Ovary (tissue), 9 donors: ENCODE results near the gene CALHM1. TPM values are rescaled to one million over a fixed set of nuclear protein-coding genes. Genes with fewer than 3 reads are reported as not detected.

Experiments
- DNase-seq, 5 donors: peaks; one replicate each; pipeline ENCODE4 v3.0.0-alpha.2; 2019 to 2020
- H3K27ac ChIP-seq, 2 donors: fragments of 200-600 bp; one replicate each; pipeline versions ENCODE4 v1.5.1 to v1.8.0; 2019 to 2022
- H3K27me3 ChIP-seq: fragments of 200-600 bp; one replicate; pipeline ENCODE4 v1.8.0; 2022
- H3K36me3 ChIP-seq: fragments of 200-600 bp; sonication (generic); one replicate; pipeline ENCODE4 v1.5.1; 2019
- H3K4me1 ChIP-seq: one replicate; pipeline ENCODE4 v1.8.1; 2013; ENCODE audit warnings: mild to moderate bottlenecking, moderate library complexity; ENCODE audit not compliant: insufficient read depth
- H3K4me3 ChIP-seq: fragments of 200-600 bp; sonication (generic); one replicate; pipeline ENCODE4 v1.5.1; 2017
- H3K9me3 ChIP-seq, 2 donors: fragments of 200-600 bp in 1 of 2; sonication (generic) in 1 of 2; one replicate each; pipeline versions ENCODE4 v1.5.1 to v1.8.1; 2013 to 2019; ENCODE audit warnings: mild to moderate bottlenecking in 1 of 2, moderate library complexity in 1 of 2
- CTCF ChIP-seq, 3 donors: fragments of 450-650 bp in 2 of 3; fragments of 200-600 bp in 1 of 3; IDR thresholded peaks; one replicate each; pipeline versions ENCODE4 v1.5.1 to v1.8.0; 2016 to 2022; ENCODE audit warnings: antibody characterized with exemption in 3 of 3, mild to moderate bottlenecking in 1 of 3
- EP300 ChIP-seq: sonication (generic); formaldehyde crosslinking; IDR thresholded peaks from one replicate; pipeline ENCODE4 v1.6.1; 2017; ENCODE audit warnings: antibody characterized with exemption
- POLR2A ChIP-seq: fragments of 450-650 bp; IDR thresholded peaks from one replicate; pipeline ENCODE4 v1.6.1; 2017; ENCODE audit warnings: antibody characterized with exemption, mild to moderate bottlenecking, moderate library complexity
- WGBS, 3 donors: extraction: QIAGEN DNeasy Blood & Tissue Kit in 1 of 3; methylation state at CpG; one replicate each; pipeline versions ENCODE4 v1.1.5 to v1.1.7; 2013 to 2017; 5-methylcytosine and 5-hydroxymethylcytosine counted together
- intact Hi-C, 4 donors: fragments of 100-400 bp; cut with DNase I; formaldehyde crosslinking; loops; one replicate each; pipeline versions ENCODE4 v1.11.0 to v1.15.1; 2022 to 2023
- polyA plus RNA-seq, 2 donors: library from polyadenylated mRNA; stranded (reverse); fragments of 200-250 nt in 1 of 2; fragments of 350-450 nt in 1 of 2; fragmentation: Illumina TruSeq in 1 of 2; extraction: RNeasy Lipid Tissue Mini Kit (QIAGEN cat#74804) in 1 of 2; gene quantifications; one replicate each; pipeline ENCODE4 v1.2.3, GENCODE V29; 2013 to 2014
- total RNA-seq, 7 donors: library from RNA; depleted of rRNA in 2 of 7; stranded (reverse); fragments of >200 nt in 2 of 7; fragmentation: NEBNext Ultra II Directional in 3 of 7; extraction: Animal tissue kit (Norgen Biotek cat#: 25700) in 3 of 7; gene quantifications; one replicate each; pipeline versions ENCODE4 v1.1.0 to v1.2.4, GENCODE V29; 2016 to 2023
- donor health status: DM: no; HTN: no; CAD: no; lungs with moderate emphysema.
- donor health status: DM: no; HTN: no; CAD: no.
- donor health status: Bipolar disorder and iron deficiency.
- donor health status: DM: yes; HTN: yes; CAD: no.
- donor health status: DM: no; HTN: no; CAD: no.
- donor health status: DM: yes; HTN: yes; CAD: no.

Gene CALHM1
- total and polyA plus RNA-seq, 9 donors: not detected

- Histone ChIP-seq H3K9me3 (no peaks in the 10 kb centered on the region), H3K36me3 (no peaks in the 10 kb centered on the region), H3K4me1 (peaks cover 7% of the 10 kb centered on the region), H3K27me3 (no peaks in the 10 kb centered on the region), H3K27ac (no peak overlapping the region), H3K4me3 (no peak overlapping the region)
- DNase-seq: peak in 2 of 5 donors; percentile 19 to 32
- intact Hi-C loops: no loop called here
- no peak for TF ChIP-seq POLR2A
- no peak for TF ChIP-seq EP300
- no peak for TF ChIP-seq CTCF (IDR thresholded peaks at IDR 0.05)
- WGBS, 3 donors: 68 to 77% (median 74%) methylated on average over 13 of the region's 13 CpGs
These were observed 44.4 kb upstream of the CALHM1 start for GRCh38 chr10:103502849-103503660.

- H3K9me3 ChIP-seq: no peaks in the 10 kb centered on the region
- DNase-seq: peak in 1 of 5 donors; percentile 10
- WGBS, 3 donors: 93 to 94% (median 93%) methylated on average over 3 of the region's 3 CpGs
- peaks cover 7% of the 10 kb centered on the region for H3K4me1 ChIP-seq
- no peaks in the 10 kb centered on the region for H3K27me3 ChIP-seq
- intact Hi-C loops: no loop called here
- TF ChIP-seq POLR2A (no peak), CTCF (IDR thresholded peaks at IDR 0.05) (no peak)
- H3K4me3 ChIP-seq: no peak overlapping the region
- H3K27ac ChIP-seq: no peak overlapping the region
- no peaks in the 10 kb centered on the region for H3K36me3 ChIP-seq
These were observed 42.5 kb upstream of the CALHM1 start for GRCh38 chr10:103501186-103501585.

DNA sequence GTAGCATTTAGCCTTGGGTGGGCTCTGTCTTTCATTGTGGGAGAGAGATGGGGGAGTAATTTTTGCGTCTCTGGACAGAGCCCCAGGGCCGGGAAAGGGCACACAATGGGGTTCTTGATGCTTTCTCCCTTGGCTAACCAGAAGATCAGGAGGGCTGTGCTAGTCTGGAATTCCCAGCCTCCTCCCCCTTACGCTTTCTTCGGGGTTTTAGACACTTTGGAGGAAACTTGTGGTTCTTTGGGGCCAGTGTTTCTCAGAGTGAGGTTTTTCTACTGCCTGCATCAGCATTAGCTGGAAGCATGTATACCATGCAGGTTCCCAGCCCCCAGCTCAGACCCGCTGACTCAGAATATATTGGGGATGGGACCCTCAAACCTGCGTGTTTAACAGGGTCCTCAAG, 41.8 kb upstream of the CALHM1 start:
- DNase-seq: no peak
- no peaks in the 10 kb centered on the region for H3K9me3 ChIP-seq
- peaks cover 7% of the 10 kb centered on the region for H3K4me1 ChIP-seq
- 47 to 55% (median 52%) methylated on average over 6 of the region's 6 CpGs for WGBS, 3 donors
- no peaks in the 10 kb centered on the region for H3K27me3 ChIP-seq
- H3K4me3 ChIP-seq: no peak overlapping the region
- TF ChIP-seq CTCF (IDR thresholded peaks at IDR 0.05) (no peak), POLR2A (no peak), EP300 (no peak)
- H3K27ac ChIP-seq: no peak overlapping the region
- H3K36me3 ChIP-seq: no peaks in the 10 kb centered on the region
- intact Hi-C loops: no loop called here

DNA sequence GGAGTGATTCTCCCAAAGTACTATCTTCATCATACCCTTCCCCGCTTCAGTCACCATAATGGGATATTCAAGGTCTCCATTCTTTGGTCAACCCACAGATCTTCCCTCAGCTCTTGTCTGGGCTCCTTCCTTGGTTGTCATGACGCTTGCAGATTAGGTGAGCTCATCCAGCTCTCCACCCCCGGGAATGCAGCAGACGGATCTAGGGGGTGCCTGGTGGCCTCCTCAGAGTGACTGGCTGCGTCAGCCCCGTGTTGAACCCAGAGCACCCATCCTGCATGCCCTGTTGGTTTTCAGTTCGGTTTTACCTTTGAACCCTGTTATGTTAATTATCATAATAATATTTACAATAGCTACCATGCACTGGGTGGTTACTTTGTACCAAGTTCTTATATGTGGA, 41.2 kb upstream of the CALHM1 start:
- 68 to 82% (median 68%) methylated on average over 7 of the region's 7 CpGs for WGBS, 3 donors
- no peak overlapping the region for H3K4me3 ChIP-seq
- TF ChIP-seq POLR2A (no peak), EP300 (no peak), CTCF (IDR thresholded peaks at IDR 0.05) (no peak)
- H3K4me1 ChIP-seq: peaks cover 5% of the 10 kb centered on the region
- no peaks in the 10 kb centered on the region for H3K36me3 ChIP-seq
- no peaks in the 10 kb centered on the region for H3K9me3 ChIP-seq
- no peaks in the 10 kb centered on the region for H3K27me3 ChIP-seq
- peak in 1 of 5 donors; percentile 11 for DNase-seq
- intact Hi-C loops: loop anchor here in 1 of 4 donors (10.0 kb wide), 1 partner anchor 185 kb away; no protein-coding TSS in a partner anchor
- no peak overlapping the region for H3K27ac ChIP-seq
